Activated naive CD4-positive, alpha-beta T cell treated with anti-CD3 and anti-CD28 coated beads for 36 hours (primary cell): ENCODE data around the gene SLC2A5. TPM values are rescaled to one million over a fixed set of nuclear protein-coding genes. Genes with fewer than 3 reads are reported as not detected.
"Not testable (repeated sequence)": the region's sequence is repeated elsewhere in the genome, so short reads cannot be mapped to it uniquely, and the experiment has no call there.

Experiments
- CTCF ChIA-PET: fragments of 350-600 bp; sonication (Branson Sonifier 250); formaldehyde crosslinking; loops from one replicate; lab custom pipeline; 2021; ENCODE audit warnings: antibody characterized with exemption; lab: Charles Lee
- DNase-seq: peaks from one replicate; pipeline ENCODE4 v3.0.0-alpha.2; 2020
- H3K27ac Mint-ChIP-seq: one replicate; pipeline ENCODE4 v1.8.0; 2021; ENCODE audit warnings: mild to moderate bottlenecking, mixed read lengths
- H3K27me3 Mint-ChIP-seq: one replicate; pipeline ENCODE4 v1.8.0; 2021; ENCODE audit warnings: low read depth, mixed read lengths
- H3K36me3 Mint-ChIP-seq: one replicate; pipeline ENCODE4 v1.8.0; 2021; ENCODE audit warnings: low read depth, mixed read lengths
- H3K4me1 Mint-ChIP-seq: one replicate; pipeline ENCODE4 v1.8.0; 2021; ENCODE audit warnings: low read depth, mixed read lengths
- H3K4me3 Mint-ChIP-seq: one replicate; pipeline ENCODE4 v1.8.0; 2021; ENCODE audit warnings: mild to moderate bottlenecking, moderate library complexity, mixed read lengths
- H3K9me3 Mint-ChIP-seq: one replicate; pipeline ENCODE4 v1.8.0; 2021; ENCODE audit warnings: mixed read lengths
- intact Hi-C: fragments of 100-400 bp; cut with micrococcal nuclease; formaldehyde crosslinking; loops from one replicate; pipeline ENCODE4 v1.15.1; 2023
- total RNA-seq, 2 experiments: library from RNA; stranded (reverse); gene quantifications; one replicate each; pipeline ENCODE4 v1.2.3, GENCODE V29; 2021

The SLC2A5 gene
- total RNA-seq, 2 experiments from 2014 or later, result not detected

DNA sequence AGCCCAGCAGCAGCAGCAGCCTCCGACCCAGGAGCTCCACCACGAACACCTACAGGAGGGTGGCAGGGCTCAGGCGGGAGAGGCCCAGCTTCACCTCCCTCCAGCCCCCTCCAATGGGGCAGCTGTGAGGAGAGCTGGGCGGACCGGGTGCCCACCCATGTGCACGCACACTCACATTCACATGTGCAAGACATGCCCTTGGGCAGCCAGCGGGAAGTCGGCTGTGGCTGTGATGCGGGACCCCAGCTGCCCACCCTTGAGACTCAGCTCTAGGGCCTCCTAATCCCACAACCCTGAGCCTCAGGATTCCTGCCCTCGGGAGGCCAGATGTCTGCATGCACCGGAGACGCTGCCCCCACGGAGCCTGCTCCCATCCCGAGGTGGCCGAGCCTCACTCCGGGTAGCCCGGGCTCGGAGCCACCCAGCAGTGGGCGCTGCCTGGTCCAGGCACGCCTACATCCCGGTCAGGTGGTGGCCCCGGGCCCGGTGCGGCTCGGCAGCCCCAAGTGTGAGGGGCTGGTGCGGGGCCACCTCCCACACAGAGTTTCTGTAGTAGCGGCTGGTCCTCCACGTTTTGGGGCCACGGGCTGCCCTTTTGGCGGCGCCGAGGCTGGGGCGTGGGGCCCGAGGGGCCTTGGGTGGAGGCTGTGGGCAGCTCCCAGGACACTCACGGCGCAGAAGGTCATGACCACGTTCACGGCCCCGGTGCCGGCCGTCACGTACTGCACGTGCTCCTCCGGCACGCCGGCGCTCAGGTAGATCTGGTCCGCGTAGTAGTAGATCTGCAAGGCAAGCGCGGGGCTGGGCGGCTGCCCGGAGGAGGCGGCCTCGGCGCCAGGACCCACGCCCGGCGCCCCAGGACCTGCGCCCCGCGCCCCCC is 30.3 kb downstream of the SLC2A5 start:
- Mint-ChIP-seq H3K27ac (no peak overlapping the region), H3K9me3 (peaks cover 17% of the 10 kb centered on the region), H3K4me3 (no peak overlapping the region), H3K27me3 (no peaks in the 10 kb centered on the region), H3K4me1 (no peaks in the 10 kb centered on the region), H3K36me3 (peaks cover 5% of the 10 kb centered on the region)
- CTCF ChIA-PET, result interaction anchor here (0.6 to 1.1 kb wide), 3 partner anchors 34 to 854 kb away, joined by 3 read pairs; no protein-coding TSS in a partner anchor
- no peak for DNase-seq
- intact Hi-C loops, result no loop called here

DNA sequence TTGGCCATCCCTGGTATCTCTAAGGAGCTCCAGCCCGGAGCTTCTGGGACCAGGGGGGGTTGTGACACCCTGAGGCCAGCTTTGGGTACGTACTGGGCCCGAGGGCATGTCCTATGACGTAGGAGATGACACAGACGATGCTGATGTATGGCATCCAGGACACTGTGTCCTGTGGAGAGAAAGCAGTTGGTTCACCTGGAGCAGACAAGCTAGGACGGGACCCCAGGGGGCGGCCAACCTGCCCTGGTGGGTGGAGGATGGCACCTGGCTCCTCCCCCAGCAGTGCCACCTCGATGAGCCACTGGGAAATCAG is 31.1 kb downstream of the SLC2A5 start:
- H3K27me3 Mint-ChIP-seq, result peaks cover 3% of the 10 kb centered on the region
- peaks cover 17% of the 10 kb centered on the region for H3K9me3 Mint-ChIP-seq
- no peak overlapping the region for H3K27ac Mint-ChIP-seq
- peaks cover 5% of the 10 kb centered on the region for H3K36me3 Mint-ChIP-seq
- intact Hi-C loops, result no loop called here
- no peak overlapping the region for H3K4me3 Mint-ChIP-seq
- H3K4me1 Mint-ChIP-seq, result no peaks in the 10 kb centered on the region
- DNase-seq, result no peak
- CTCF ChIA-PET, result interaction anchor here (0.6 to 1.1 kb wide), 3 partner anchors 33 to 855 kb away, joined by 3 read pairs; no protein-coding TSS in a partner anchor

GRCh38 chr1:9037476-9038337 is 31.7 kb downstream of the SLC2A5 start:
- CTCF ChIA-PET, result interaction anchor here (0.7 to 1.1 kb wide), 3 partner anchors 11 to 231 kb away, joined by 3 read pairs; no protein-coding TSS in a partner anchor
- peaks cover 3% of the 10 kb centered on the region for H3K27me3 Mint-ChIP-seq
- peaks cover 5% of the 10 kb centered on the region for H3K36me3 Mint-ChIP-seq
- no peaks in the 10 kb centered on the region for H3K4me1 Mint-ChIP-seq
- no peak overlapping the region for H3K4me3 Mint-ChIP-seq
- H3K27ac Mint-ChIP-seq, result no peak overlapping the region
- intact Hi-C loops, result no loop called here
- H3K9me3 Mint-ChIP-seq, result peaks cover 17% of the 10 kb centered on the region
- no peak for DNase-seq

- Mint-ChIP-seq H3K4me1 (no peaks in the 10 kb centered on the region), H3K4me3 (no peak overlapping the region), H3K27ac (no peak overlapping the region), H3K27me3 (peaks cover 3% of the 10 kb centered on the region), H3K36me3 (peaks cover 6% of the 10 kb centered on the region), H3K9me3 (peaks cover 21% of the 10 kb centered on the region)
- CTCF ChIA-PET, result no interaction called here
- intact Hi-C loops, result no loop called here
- DNase-seq, result no peak
Observed at GRCh38 chr1:9035226-9035625, 34.2 kb downstream of the SLC2A5 start.

GRCh38 chr1:9033363-9033762 is 36.1 kb downstream of the SLC2A5 start:
- no peak overlapping the region for H3K4me3 Mint-ChIP-seq
- CTCF ChIA-PET, result no interaction called here
- H3K36me3 Mint-ChIP-seq, result peaks cover 6% of the 10 kb centered on the region
- H3K9me3 Mint-ChIP-seq, result peaks cover 21% of the 10 kb centered on the region
- intact Hi-C loops, result no loop called here
- H3K27me3 Mint-ChIP-seq, result peaks cover 3% of the 10 kb centered on the region
- H3K4me1 Mint-ChIP-seq, result no peaks in the 10 kb centered on the region
- no peak overlapping the region for H3K27ac Mint-ChIP-seq
- no peak for DNase-seq

- H3K27ac Mint-ChIP-seq, result no peak overlapping the region
- CTCF ChIA-PET, result no interaction called here
- intact Hi-C loops, result no loop called here
Observed at GRCh38 chr1:9031484-9032259, 37.8 kb downstream of the SLC2A5 start.

DNA sequence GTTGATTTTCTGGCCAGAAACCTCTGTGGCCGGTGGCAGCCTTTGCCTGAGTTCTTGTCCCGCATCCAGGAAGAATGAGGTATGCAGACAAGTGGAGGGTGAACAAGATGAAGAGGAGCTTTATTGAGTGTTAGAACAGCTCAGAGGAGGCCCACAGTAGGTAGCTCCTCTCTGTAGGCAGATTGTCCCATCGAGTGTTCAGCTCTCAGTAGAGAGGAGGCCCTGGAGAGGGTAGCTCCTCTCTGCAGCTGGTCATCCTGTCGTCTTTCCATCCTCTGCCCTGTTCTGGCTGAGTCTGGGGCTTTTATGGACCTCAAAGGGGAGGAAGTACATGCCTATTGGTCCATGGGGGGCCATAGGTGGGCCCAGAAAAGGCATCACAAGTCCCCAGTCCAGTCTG is 38.4 kb downstream of the SLC2A5 start:
- H3K4me3 Mint-ChIP-seq, DNase-seq, H3K27me3 Mint-ChIP-seq, H3K4me1 Mint-ChIP-seq, intact Hi-C loops, H3K27ac Mint-ChIP-seq, H3K36me3 Mint-ChIP-seq, CTCF ChIA-PET: not testable (repeated sequence)
- H3K9me3 Mint-ChIP-seq, result peaks cover 21% of the 10 kb centered on the region

More at GRCh38 chr1:9031484-9032259, 37.8 kb downstream of the SLC2A5 start:
- peaks cover 6% of the 10 kb centered on the region for H3K36me3 Mint-ChIP-seq
- peaks cover 21% of the 10 kb centered on the region for H3K9me3 Mint-ChIP-seq
- no peak overlapping the region for H3K4me3 Mint-ChIP-seq
- H3K27me3 Mint-ChIP-seq, result peaks cover 3% of the 10 kb centered on the region
- DNase-seq, result no peak
- no peaks in the 10 kb centered on the region for H3K4me1 Mint-ChIP-seq

GRCh38 chr1:9028921-9029705 is 40.3 kb downstream of the SLC2A5 start:
- CTCF ChIA-PET, result no interaction called here
- intact Hi-C loops, result no loop called here
- Mint-ChIP-seq H3K27me3 (peaks cover 3% of the 10 kb centered on the region), H3K4me1 (no peaks in the 10 kb centered on the region), H3K27ac (no peak overlapping the region), H3K36me3 (peaks cover 1% of the 10 kb centered on the region), H3K4me3 (no peak overlapping the region), H3K9me3 (peaks cover 4% of the 10 kb centered on the region)
- no peak for DNase-seq

GRCh38 chr1:9027307-9027706 is 42.1 kb downstream of the SLC2A5 start:
- intact Hi-C loops, result no loop called here
- H3K9me3 Mint-ChIP-seq, result peaks cover 4% of the 10 kb centered on the region
- CTCF ChIA-PET, result no interaction called here

DNA sequence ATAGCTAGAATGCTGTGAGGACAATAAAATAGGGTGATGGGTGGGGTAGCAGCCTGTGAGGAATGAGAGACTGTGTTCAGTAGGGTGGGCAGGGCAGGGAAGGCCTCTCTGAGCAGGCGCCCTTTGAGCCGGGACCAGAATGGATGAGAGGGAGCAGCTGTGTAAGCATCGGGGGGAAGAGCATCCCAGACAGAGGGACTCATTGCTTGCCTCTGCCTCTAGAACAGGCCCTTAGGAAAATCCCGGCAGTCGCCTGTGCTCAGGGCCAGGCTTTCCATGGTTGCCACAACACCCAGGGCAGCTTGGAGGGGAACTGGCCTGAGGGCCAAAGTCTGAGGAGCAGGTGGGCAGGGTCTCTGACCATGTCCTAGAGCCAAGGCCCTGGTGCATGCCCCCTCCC is 44.0 kb downstream of the SLC2A5 start:
- no peak overlapping the region for H3K4me3 Mint-ChIP-seq
- no peaks in the 10 kb centered on the region for H3K36me3 Mint-ChIP-seq
- H3K9me3 Mint-ChIP-seq, result no peaks in the 10 kb centered on the region
- intact Hi-C loops, result no loop called here
- DNase-seq, result no peak
- H3K27me3 Mint-ChIP-seq, result peaks cover 2% of the 10 kb centered on the region
- no peak overlapping the region for H3K27ac Mint-ChIP-seq
- CTCF ChIA-PET, result interaction anchor here (1.4 kb wide), 1 partner anchor 21 kb away, joined by 4 read pairs; no protein-coding TSS in a partner anchor
- no peaks in the 10 kb centered on the region for H3K4me1 Mint-ChIP-seq

More at GRCh38 chr1:9027307-9027706, 42.1 kb downstream of the SLC2A5 start:
- H3K27me3 Mint-ChIP-seq, result no peaks in the 10 kb centered on the region
- no peaks in the 10 kb centered on the region for H3K4me1 Mint-ChIP-seq
- DNase-seq, result no peak
- peaks cover 1% of the 10 kb centered on the region for H3K36me3 Mint-ChIP-seq
- no peak overlapping the region for H3K4me3 Mint-ChIP-seq
- H3K27ac Mint-ChIP-seq, result no peak overlapping the region

DNA sequence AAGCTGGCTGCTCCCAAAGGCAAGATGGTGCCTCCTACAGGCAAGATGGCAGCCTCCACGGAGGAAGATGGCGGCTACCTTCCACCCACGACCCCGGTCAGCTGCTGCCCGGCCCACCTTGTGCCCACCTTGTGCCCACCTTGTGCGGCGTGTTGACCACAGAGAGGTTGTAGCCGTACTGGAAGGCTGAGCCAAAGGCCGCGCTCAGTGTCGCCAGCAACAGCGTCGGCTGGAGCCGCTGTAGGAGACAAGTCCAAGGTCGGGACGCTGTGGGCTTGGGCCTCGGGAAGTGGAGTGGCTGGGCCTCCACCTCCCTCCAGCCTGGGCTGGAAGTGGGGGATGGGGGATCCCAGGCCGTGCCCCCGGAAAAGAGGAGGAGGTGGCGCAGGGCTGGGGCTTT is 44.6 kb downstream of the SLC2A5 start:
- no peaks in the 10 kb centered on the region for H3K9me3 Mint-ChIP-seq
- no peak overlapping the region for H3K27ac Mint-ChIP-seq
- peaks cover 2% of the 10 kb centered on the region for H3K27me3 Mint-ChIP-seq
- DNase-seq, result no peak
- no peaks in the 10 kb centered on the region for H3K36me3 Mint-ChIP-seq
- intact Hi-C loops, result no loop called here
- no peak overlapping the region for H3K4me3 Mint-ChIP-seq
- H3K4me1 Mint-ChIP-seq, result no peaks in the 10 kb centered on the region
- CTCF ChIA-PET, result interaction anchor here (1.4 kb wide), 1 partner anchor 20 kb away, joined by 4 read pairs; no protein-coding TSS in a partner anchor
